Loucy (cell line): ENCODE data around the gene WDFY1.

Experiments used
- H2AFZ ChIP-seq: fragments of 200-600 bp; sonication (generic); 2 replicates; pipeline ENCODE4 v1.6.0; 2016; ENCODE audit warnings: antibody characterized with exemption, mild to moderate bottlenecking, low read length, moderate library complexity
- H3F3A ChIP-seq: fragments of 200-600 bp; 2 replicates; pipeline ENCODE4 v1.6.0; 2016; ENCODE audit warnings: antibody characterized with exemption, low read depth, mild to moderate bottlenecking
- H3K27me3 ChIP-seq: fragments of 200-600 bp; sonication (generic); 2 replicates; pipeline ENCODE4 v1.6.1; 2014; ENCODE audit warnings: low read length, mild to moderate bottlenecking; ENCODE audit not compliant: insufficient read depth, poor library complexity, severe bottlenecking
- H3K36me3 ChIP-seq: fragments of 200-600 bp; sonication (generic); 2 replicates; pipeline ENCODE4 v1.6.1; 2016; ENCODE audit warnings: low read length; ENCODE audit not compliant: insufficient read depth
- H3K4me1 ChIP-seq: fragments of 200-600 bp; sonication (generic); 2 replicates; pipeline ENCODE4 v1.5.1; 2014; ENCODE audit warnings: low read length, mild to moderate bottlenecking; ENCODE audit not compliant: insufficient read depth, poor library complexity, severe bottlenecking
- H3K4me2 ChIP-seq: fragments of 200-600 bp; sonication (generic); 2 replicates; pipeline ENCODE4 v1.6.0; 2014; ENCODE audit warnings: antibody characterized with exemption, low read length, low read depth, mild to moderate bottlenecking; ENCODE audit not compliant: poor library complexity, severe bottlenecking
- H3K4me3 ChIP-seq: fragments of 200-600 bp; sonication (generic); 2 replicates; pipeline ENCODE4 v1.5.1; 2014; ENCODE audit warnings: low read length, mild to moderate bottlenecking, mixed read lengths; ENCODE audit not compliant: poor library complexity, severe bottlenecking
- H3K79me2 ChIP-seq: fragments of 200-600 bp; sonication (generic); 2 replicates; pipeline ENCODE4 v1.6.1; 2014; ENCODE audit warnings: low read length; ENCODE audit not compliant: insufficient read depth
- H3K9ac ChIP-seq: fragments of 200-600 bp; sonication (generic); 2 replicates; pipeline ENCODE4 v1.6.0; 2014; ENCODE audit warnings: mild to moderate bottlenecking, low read depth, low read length, moderate library complexity; ENCODE audit not compliant: poor library complexity, severe bottlenecking
- H3K9me2 ChIP-seq: fragments of 200-600 bp; sonication (generic); replicated peaks from 2 replicates; pipeline ENCODE4 v1.6.1; 2016; ENCODE audit warnings: low read depth, low read length, mixed read lengths
- H3K9me3 ChIP-seq: fragments of 200-600 bp; sonication (generic); 2 replicates; pipeline ENCODE4 v1.6.1; 2014; ENCODE audit warnings: mild to moderate bottlenecking, antibody characterized with exemption, low read length, low read depth; ENCODE audit not compliant: insufficient read depth
- H4K20me1 ChIP-seq: fragments of 200-600 bp; sonication (generic); 2 replicates; pipeline ENCODE4 v1.6.0; 2014; ENCODE audit warnings: antibody characterized with exemption, low read length, mild to moderate bottlenecking; ENCODE audit not compliant: insufficient read depth, poor library complexity, severe bottlenecking
- EZH2phosphoT487 ChIP-seq: fragments of 200-600 bp; IDR thresholded peaks from 2 replicates; pipeline ENCODE4 v1.6.1; 2018; ENCODE audit warnings: antibody characterized with exemption, mild to moderate bottlenecking, moderate library complexity, borderline replicate concordance
- TF ChIP-seq, protein P1 (sequence below): fragments of 200-600 bp; sonication (generic); conservative IDR thresholded peaks from 2 replicates; pipeline ENCODE4 v1.5.1; 2014; ENCODE audit warnings: mild to moderate bottlenecking, antibody characterized with exemption, low read length

Gene WDFY1

DNA sequence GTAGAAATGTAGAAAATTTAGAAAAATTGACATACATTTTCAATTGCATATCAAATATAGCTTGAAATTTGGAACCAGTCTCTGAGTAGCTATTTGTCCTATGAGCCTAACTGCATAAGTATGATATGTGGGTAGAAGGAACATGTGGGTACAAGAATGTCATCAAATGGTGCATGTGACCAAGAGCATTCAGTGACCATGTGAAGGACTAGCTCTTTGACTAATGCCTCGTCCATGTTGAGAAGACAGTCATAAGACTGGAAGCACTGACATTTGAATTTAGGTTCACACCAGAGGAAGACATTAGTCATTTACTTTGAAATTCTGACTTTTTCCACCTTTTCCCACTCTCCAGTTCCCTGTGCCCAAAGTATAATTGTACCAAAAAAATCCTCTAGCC, 24.7 kb upstream of the WDFY1 start:
- Histone ChIP-seq H3F3A (no peaks in the 10 kb centered on the region), H2AFZ (no peak overlapping the region), H3K4me3 (no peak overlapping the region), H3K9me2 (no peaks in the 10 kb centered on the region), H3K27me3 (no peaks in the 10 kb centered on the region), H4K20me1 (peaks cover 5% of the 10 kb centered on the region), H3K9ac (no peak overlapping the region), H3K4me2 (no peak overlapping the region), H3K79me2 (peaks cover 5% of the 10 kb centered on the region; the same call in 1 of the 2 replicates), H3K36me3 (peaks cover 32% of the 10 kb centered on the region; the same call in 1 of the 2 replicates), H3K9me3 (no peaks in the 10 kb centered on the region), H3K4me1 (peaks cover 4% of the 10 kb centered on the region)
- TF ChIP-seq, protein P1, sequence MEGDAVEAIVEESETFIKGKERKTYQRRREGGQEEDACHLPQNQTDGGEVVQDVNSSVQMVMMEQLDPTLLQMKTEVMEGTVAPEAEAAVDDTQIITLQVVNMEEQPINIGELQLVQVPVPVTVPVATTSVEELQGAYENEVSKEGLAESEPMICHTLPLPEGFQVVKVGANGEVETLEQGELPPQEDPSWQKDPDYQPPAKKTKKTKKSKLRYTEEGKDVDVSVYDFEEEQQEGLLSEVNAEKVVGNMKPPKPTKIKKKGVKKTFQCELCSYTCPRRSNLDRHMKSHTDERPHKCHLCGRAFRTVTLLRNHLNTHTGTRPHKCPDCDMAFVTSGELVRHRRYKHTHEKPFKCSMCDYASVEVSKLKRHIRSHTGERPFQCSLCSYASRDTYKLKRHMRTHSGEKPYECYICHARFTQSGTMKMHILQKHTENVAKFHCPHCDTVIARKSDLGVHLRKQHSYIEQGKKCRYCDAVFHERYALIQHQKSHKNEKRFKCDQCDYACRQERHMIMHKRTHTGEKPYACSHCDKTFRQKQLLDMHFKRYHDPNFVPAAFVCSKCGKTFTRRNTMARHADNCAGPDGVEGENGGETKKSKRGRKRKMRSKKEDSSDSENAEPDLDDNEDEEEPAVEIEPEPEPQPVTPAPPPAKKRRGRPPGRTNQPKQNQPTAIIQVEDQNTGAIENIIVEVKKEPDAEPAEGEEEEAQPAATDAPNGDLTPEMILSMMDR = no peak
- TF ChIP-seq EZH2phosphoT487 = no peak

DNA sequence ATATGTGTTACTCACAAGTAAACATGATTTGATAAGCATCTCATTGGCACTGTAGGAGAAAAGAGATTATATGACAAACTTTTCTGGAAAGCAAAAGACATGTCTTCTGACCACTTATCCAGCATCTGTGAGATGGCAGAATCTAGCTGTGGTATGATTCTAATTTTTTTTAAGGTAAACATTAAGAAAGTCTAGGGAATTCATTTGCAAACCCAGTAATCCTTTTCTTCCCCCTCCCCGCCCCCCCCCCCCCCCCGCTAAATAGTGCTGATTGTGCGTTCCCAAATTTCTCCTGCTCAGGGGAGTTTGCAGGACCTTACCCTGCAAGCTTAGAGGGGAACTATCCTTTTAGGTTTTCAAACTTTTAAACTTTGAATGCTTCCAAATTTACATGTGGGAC, 24.2 kb upstream of the WDFY1 start:
- Histone ChIP-seq H3K4me3 (no peak overlapping the region), H3K9ac (no peak overlapping the region), H2AFZ (no peak overlapping the region), H4K20me1 (peaks cover 9% of the 10 kb centered on the region), H3K4me1 (peaks cover 8% of the 10 kb centered on the region), H3K4me2 (no peak overlapping the region), H3K9me3 (no peaks in the 10 kb centered on the region), H3K79me2 (peaks cover 11% of the 10 kb centered on the region; the same call in 1 of the 2 replicates), H3K9me2 (no peaks in the 10 kb centered on the region), H3K36me3 (peaks cover 37% of the 10 kb centered on the region; the same call in 1 of the 2 replicates), H3K27me3 (no peaks in the 10 kb centered on the region), H3F3A (no peaks in the 10 kb centered on the region)
- no peak for TF ChIP-seq EZH2phosphoT487
- TF ChIP-seq, protein P1 = no peak

DNA sequence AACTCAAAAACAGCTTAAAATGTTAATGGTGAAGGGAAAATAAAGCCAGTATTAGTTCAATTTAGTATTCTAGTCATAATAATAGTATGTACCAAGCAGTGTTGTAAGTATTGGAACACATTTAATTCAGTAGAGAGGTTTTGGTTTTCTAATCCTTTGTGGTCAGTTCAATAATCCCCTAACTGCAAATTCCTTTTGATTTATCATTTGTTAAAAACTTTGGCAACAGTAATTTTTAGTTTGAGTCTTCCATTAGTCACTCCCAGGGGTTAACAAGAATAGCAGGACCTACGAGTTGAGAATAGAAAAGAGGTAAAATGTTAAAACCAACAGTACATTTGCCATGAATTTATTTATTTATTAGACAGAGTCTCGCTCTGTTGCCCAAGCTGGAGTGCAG, 22.8 kb upstream of the WDFY1 start:
- H3K9ac ChIP-seq = no peak overlapping the region
- H3F3A ChIP-seq = no peaks in the 10 kb centered on the region
- no peak overlapping the region for H3K4me2 ChIP-seq
- peaks cover 8% of the 10 kb centered on the region for H3K4me1 ChIP-seq
- no peaks in the 10 kb centered on the region for H3K9me2 ChIP-seq
- H3K4me3 ChIP-seq = no peak overlapping the region
- peaks cover 14% of the 10 kb centered on the region for H4K20me1 ChIP-seq
- H3K27me3 ChIP-seq = no peaks in the 10 kb centered on the region
- TF ChIP-seq, protein P1 = no peak
- no peak for TF ChIP-seq EZH2phosphoT487
- H3K79me2 ChIP-seq = peaks cover 23% of the 10 kb centered on the region
- H2AFZ ChIP-seq = no peak overlapping the region
- H3K9me3 ChIP-seq = no peaks in the 10 kb centered on the region
- H3K36me3 ChIP-seq = peaks cover 41% of the 10 kb centered on the region; the same call in 1 of the 2 replicates
